Liver (tissue), 9 donors: ENCODE results near the gene DNHD1. TPM values are rescaled to one million over a fixed set of nuclear protein-coding genes. Genes with fewer than 3 reads are reported as not detected.

Experiments
- DNase-seq: peaks from one replicate; pipeline ENCODE4 v3.0.0-alpha.2; 2017; ENCODE audit warnings: low spot score
- H3K27ac ChIP-seq, 2 donors: one replicate each; pipeline ENCODE4 v1.7.0; 2013; ENCODE audit warnings: inconsistent platforms in 2 of 2, low read length in 2 of 2, control low read depth in 1 of 2, low read depth in 1 of 2, mild to moderate bottlenecking in 1 of 2
- H3K27me3 ChIP-seq, 4 donors: one replicate each; pipeline versions ENCODE4 v1.6.1 to v1.7.0; 2013; ENCODE audit warnings: low read length in 3 of 4, inconsistent platforms in 1 of 4, mild to moderate bottlenecking in 1 of 4, moderate library complexity in 1 of 4; ENCODE audit not compliant: control insufficient read depth in 4 of 4, insufficient read depth in 4 of 4
- H3K36me3 ChIP-seq, 4 donors: one replicate each; pipeline versions ENCODE4 v1.6.1 to v1.7.0; 2013; ENCODE audit warnings: low read length in 3 of 4, mild to moderate bottlenecking in 3 of 4, low read depth in 1 of 4, moderate library complexity in 1 of 4; ENCODE audit not compliant: control insufficient read depth in 4 of 4, insufficient read depth in 3 of 4
- H3K4me1 ChIP-seq, 4 donors: one replicate each; pipeline versions ENCODE4 v1.6.1 to v1.7.0; 2013; ENCODE audit warnings: low read length in 3 of 4, mild to moderate bottlenecking in 3 of 4, moderate library complexity in 1 of 4; ENCODE audit not compliant: control insufficient read depth in 4 of 4, insufficient read depth in 4 of 4
- H3K4me3 ChIP-seq, 3 donors: one replicate each; pipeline versions ENCODE4 v1.6.1 to v1.7.0; 2013; ENCODE audit warnings: low read length in 3 of 3, control low read depth in 1 of 3, low read depth in 1 of 3, mild to moderate bottlenecking in 1 of 3
- H3K9ac ChIP-seq, 2 donors: one replicate each; pipeline ENCODE4 v1.7.0; 2013; ENCODE audit warnings: low read length in 2 of 2, mild to moderate bottlenecking in 2 of 2, moderate library complexity in 2 of 2, control low read depth in 1 of 2, low read depth in 1 of 2
- H3K9me3 ChIP-seq, 4 donors: one replicate each; pipeline versions ENCODE4 v1.6.1 to v1.7.0; 2013; ENCODE audit warnings: low read length in 3 of 4; ENCODE audit not compliant: control insufficient read depth in 4 of 4
- EGR1 ChIP-seq, 2 donors: IDR thresholded peaks; 2 replicates each; pipeline ENCODE4 v1.6.1; 2016 to 2018; ENCODE audit warnings: antibody characterized with exemption in 2 of 2, low read depth in 2 of 2
- FOXA1 ChIP-seq: IDR thresholded peaks from 2 replicates; pipeline ENCODE4 v1.6.1; 2016; ENCODE audit warnings: antibody characterized with exemption
- FOXA2 ChIP-seq: IDR thresholded peaks from 2 replicates; pipeline ENCODE4 v1.6.1; 2016; ENCODE audit warnings: antibody characterized with exemption
- GABPA ChIP-seq, 2 donors: IDR thresholded peaks in 1 of 2; conservative IDR thresholded peaks in 1 of 2; 2 replicates each; pipeline ENCODE4 v1.6.1; 2016; ENCODE audit warnings: antibody characterized with exemption in 2 of 2, mild to moderate bottlenecking in 1 of 2, moderate library complexity in 1 of 2
- HNF4A ChIP-seq, 2 donors: conservative IDR thresholded peaks; 2 replicates each; pipeline ENCODE4 v1.6.1; 2016; ENCODE audit warnings: antibody characterized with exemption in 2 of 2, mild to moderate bottlenecking in 2 of 2
- HNF4G ChIP-seq: IDR thresholded peaks from 2 replicates; pipeline ENCODE4 v1.6.1; 2016; ENCODE audit warnings: antibody characterized with exemption
- JUND ChIP-seq, 2 donors: IDR thresholded peaks; 2 replicates each; pipeline ENCODE4 v1.6.1; 2016; ENCODE audit warnings: antibody characterized with exemption in 2 of 2
- NR2F2 ChIP-seq: IDR thresholded peaks from 2 replicates; pipeline ENCODE4 v1.6.1; 2016; ENCODE audit warnings: antibody characterized with exemption
- RAD21 ChIP-seq, 2 donors: IDR thresholded peaks; 2 replicates each; pipeline ENCODE4 v1.6.1; 2016; ENCODE audit warnings: antibody characterized with exemption in 2 of 2, mild to moderate bottlenecking in 2 of 2
- RXRA ChIP-seq, 2 donors: IDR thresholded peaks; 2 replicates each; pipeline ENCODE4 v1.6.1; 2017 to 2018; ENCODE audit warnings: antibody characterized with exemption in 2 of 2, mild to moderate bottlenecking in 1 of 2
- SP1 ChIP-seq: IDR thresholded peaks from 2 replicates; pipeline ENCODE4 v1.6.1; 2018; ENCODE audit warnings: antibody characterized with exemption, mild to moderate bottlenecking
- TAF1 ChIP-seq: conservative IDR thresholded peaks from 2 replicates; pipeline ENCODE4 v1.6.1; 2016; ENCODE audit warnings: antibody characterized with exemption, mild to moderate bottlenecking
- YY1 ChIP-seq: IDR thresholded peaks from 2 replicates; pipeline ENCODE4 v1.6.1; 2016; ENCODE audit warnings: antibody characterized with exemption, mild to moderate bottlenecking
- WGBS: extraction: QIAGEN DNeasy Blood & Tissue Kit; methylation state at CpG from one replicate; pipeline ENCODE4 v1.1.7; 2013; 5-methylcytosine and 5-hydroxymethylcytosine counted together
- polyA plus RNA-seq, 2 donors: library from polyadenylated mRNA; stranded (reverse) in 1 of 2; unstranded in 1 of 2; fragments of 200-250 nt in 1 of 2; fragments of >200 nt in 1 of 2; fragmentation: Nextera tagmentation in 1 of 2; extraction: Ambion mirVana in 1 of 2; gene quantifications; one replicate each; pipeline versions ENCODE4 v1.2.1 to v1.2.3, GENCODE V29; 2013 to 2015
- total RNA-seq, 2 donors: library from RNA; depleted of rRNA; stranded (reverse); fragments of >200 nt; gene quantifications; one replicate each; pipeline ENCODE4 v1.2.3, GENCODE V29; 2014
- TF ChIP-seq, protein P1 (sequence below): IDR thresholded peaks from 2 replicates; pipeline ENCODE4 v1.6.1; 2016; ENCODE audit warnings: antibody characterized with exemption
- TF ChIP-seq, protein P2 (sequence below): IDR thresholded peaks from 2 replicates; pipeline ENCODE4 v1.6.1; 2016; ENCODE audit warnings: antibody characterized with exemption
- TF ChIP-seq, protein P3 (sequence below): IDR thresholded peaks from 2 replicates; pipeline ENCODE4 v1.6.1; 2016; ENCODE audit warnings: antibody characterized with exemption, mild to moderate bottlenecking
- TF ChIP-seq, protein P4 (sequence below): fragments of 150-350 bp; IDR thresholded peaks from 2 replicates; pipeline ENCODE4 v1.5.1; 2017; ENCODE audit warnings: improper control_type of control experiment, low read depth, low read length; ENCODE audit not compliant: missing input control
- TF ChIP-seq, protein P5 (sequence below): IDR thresholded peaks from 2 replicates; pipeline ENCODE4 v1.6.1; 2016; ENCODE audit warnings: antibody characterized with exemption
- donor health status: healthy.
- donor health status: healthy.
- donor health status: healthy.
- donor health status: healthy.
- donor health status: healthy.

The DNHD1 gene
- total and polyA plus RNA-seq, 4 donors = 2.1 to 23.6 (median 5.0) TPM

DNA sequence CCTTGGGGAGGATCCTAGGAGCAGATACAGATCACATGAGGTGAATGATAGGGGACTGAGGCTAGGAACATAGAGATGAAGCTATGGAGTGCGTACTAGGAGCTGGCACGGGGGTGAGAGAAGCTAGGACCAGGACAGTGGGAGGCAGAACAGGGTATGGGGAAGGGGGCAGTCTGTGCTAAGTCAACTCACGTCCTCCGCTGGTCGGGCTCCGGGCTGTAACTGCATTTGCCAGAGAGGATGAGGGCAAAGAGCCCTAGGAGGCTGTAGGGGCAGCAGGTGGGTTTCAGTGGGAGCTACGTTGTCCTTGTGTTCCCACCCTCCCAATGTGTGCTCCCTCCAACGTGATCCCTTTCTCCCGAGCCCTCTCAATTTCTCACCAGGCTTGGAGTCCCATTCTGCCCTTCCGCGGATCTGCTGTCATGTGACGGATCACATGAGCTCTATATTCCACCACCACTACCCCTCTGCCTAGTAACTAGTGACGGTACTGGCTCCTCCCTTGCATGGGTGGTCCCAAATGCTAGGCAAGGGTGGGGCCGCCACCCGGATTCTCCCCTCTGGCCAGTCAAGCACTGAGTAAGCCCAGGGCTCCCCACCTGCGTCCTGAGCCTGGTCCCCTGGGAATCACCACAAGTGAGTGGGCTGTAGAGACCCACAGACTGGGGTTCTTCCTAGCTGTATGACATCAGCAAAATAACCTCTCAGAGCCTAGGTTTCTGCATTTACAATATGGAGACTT lies 122.1 kb downstream of the DNHD1 start, which contains the start of gene TPP1:
TSS of gene TPP1 (minus strand) at position 419 of the 742 bp plus-strand sequence. CDS start at position 397, 22 bp downstream.
- TF ChIP-seq FOXA1 = no peak
- peak in 1 of 2 donors; percentile 32 for TF ChIP-seq RAD21 (IDR thresholded peaks at IDR 0.05)
- no peak for TF ChIP-seq TAF1
- TF ChIP-seq HNF4G = no peak
- TF ChIP-seq, protein P1, sequence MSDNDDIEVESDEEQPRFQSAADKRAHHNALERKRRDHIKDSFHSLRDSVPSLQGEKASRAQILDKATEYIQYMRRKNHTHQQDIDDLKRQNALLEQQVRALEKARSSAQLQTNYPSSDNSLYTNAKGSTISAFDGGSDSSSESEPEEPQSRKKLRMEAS = no peak
- TF ChIP-seq NR2F2 = no peak
- TF ChIP-seq, protein P2, sequence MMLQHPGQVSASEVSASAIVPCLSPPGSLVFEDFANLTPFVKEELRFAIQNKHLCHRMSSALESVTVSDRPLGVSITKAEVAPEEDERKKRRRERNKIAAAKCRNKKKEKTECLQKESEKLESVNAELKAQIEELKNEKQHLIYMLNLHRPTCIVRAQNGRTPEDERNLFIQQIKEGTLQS = no peak
- TF ChIP-seq JUND (IDR thresholded peaks at IDR 0.05) = peak in 1 of 2 donors; percentile 5
- TF ChIP-seq RXRA (IDR thresholded peaks at IDR 0.05) = peak in 1 of 2 donors; percentile 4
- peak; percentile 69 for TF ChIP-seq YY1
- no peak for TF ChIP-seq FOXA2
- TF ChIP-seq GABPA (IDR thresholded peaks at IDR 0.05 in 1 of 2, conservative IDR thresholded peaks at IDR 0.05 in 1 of 2) = peak in 1 of 2 donors; percentile 52
- peak; percentile 27 for TF ChIP-seq SP1
- TF ChIP-seq, protein P3, sequence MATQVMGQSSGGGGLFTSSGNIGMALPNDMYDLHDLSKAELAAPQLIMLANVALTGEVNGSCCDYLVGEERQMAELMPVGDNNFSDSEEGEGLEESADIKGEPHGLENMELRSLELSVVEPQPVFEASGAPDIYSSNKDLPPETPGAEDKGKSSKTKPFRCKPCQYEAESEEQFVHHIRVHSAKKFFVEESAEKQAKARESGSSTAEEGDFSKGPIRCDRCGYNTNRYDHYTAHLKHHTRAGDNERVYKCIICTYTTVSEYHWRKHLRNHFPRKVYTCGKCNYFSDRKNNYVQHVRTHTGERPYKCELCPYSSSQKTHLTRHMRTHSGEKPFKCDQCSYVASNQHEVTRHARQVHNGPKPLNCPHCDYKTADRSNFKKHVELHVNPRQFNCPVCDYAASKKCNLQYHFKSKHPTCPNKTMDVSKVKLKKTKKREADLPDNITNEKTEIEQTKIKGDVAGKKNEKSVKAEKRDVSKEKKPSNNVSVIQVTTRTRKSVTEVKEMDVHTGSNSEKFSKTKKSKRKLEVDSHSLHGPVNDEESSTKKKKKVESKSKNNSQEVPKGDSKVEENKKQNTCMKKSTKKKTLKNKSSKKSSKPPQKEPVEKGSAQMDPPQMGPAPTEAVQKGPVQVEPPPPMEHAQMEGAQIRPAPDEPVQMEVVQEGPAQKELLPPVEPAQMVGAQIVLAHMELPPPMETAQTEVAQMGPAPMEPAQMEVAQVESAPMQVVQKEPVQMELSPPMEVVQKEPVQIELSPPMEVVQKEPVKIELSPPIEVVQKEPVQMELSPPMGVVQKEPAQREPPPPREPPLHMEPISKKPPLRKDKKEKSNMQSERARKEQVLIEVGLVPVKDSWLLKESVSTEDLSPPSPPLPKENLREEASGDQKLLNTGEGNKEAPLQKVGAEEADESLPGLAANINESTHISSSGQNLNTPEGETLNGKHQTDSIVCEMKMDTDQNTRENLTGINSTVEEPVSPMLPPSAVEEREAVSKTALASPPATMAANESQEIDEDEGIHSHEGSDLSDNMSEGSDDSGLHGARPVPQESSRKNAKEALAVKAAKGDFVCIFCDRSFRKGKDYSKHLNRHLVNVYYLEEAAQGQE = peak; percentile 58
- TF ChIP-seq, protein P4, sequence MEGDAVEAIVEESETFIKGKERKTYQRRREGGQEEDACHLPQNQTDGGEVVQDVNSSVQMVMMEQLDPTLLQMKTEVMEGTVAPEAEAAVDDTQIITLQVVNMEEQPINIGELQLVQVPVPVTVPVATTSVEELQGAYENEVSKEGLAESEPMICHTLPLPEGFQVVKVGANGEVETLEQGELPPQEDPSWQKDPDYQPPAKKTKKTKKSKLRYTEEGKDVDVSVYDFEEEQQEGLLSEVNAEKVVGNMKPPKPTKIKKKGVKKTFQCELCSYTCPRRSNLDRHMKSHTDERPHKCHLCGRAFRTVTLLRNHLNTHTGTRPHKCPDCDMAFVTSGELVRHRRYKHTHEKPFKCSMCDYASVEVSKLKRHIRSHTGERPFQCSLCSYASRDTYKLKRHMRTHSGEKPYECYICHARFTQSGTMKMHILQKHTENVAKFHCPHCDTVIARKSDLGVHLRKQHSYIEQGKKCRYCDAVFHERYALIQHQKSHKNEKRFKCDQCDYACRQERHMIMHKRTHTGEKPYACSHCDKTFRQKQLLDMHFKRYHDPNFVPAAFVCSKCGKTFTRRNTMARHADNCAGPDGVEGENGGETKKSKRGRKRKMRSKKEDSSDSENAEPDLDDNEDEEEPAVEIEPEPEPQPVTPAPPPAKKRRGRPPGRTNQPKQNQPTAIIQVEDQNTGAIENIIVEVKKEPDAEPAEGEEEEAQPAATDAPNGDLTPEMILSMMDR = no peak
- TF ChIP-seq HNF4A (conservative IDR thresholded peaks at IDR 0.05) = no peak
- TF ChIP-seq EGR1 (IDR thresholded peaks at IDR 0.05; ENCODE audit: low read depth in 2 of 2) = peak in 1 of 2 donors; percentile 24
- TF ChIP-seq, protein P5, sequence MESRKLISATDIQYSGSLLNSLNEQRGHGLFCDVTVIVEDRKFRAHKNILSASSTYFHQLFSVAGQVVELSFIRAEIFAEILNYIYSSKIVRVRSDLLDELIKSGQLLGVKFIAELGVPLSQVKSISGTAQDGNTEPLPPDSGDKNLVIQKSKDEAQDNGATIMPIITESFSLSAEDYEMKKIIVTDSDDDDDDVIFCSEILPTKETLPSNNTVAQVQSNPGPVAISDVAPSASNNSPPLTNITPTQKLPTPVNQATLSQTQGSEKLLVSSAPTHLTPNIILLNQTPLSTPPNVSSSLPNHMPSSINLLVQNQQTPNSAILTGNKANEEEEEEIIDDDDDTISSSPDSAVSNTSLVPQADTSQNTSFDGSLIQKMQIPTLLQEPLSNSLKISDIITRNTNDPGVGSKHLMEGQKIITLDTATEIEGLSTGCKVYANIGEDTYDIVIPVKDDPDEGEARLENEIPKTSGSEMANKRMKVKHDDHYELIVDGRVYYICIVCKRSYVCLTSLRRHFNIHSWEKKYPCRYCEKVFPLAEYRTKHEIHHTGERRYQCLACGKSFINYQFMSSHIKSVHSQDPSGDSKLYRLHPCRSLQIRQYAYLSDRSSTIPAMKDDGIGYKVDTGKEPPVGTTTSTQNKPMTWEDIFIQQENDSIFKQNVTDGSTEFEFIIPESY = no peak
- peaks cover 0 to 24% (median 12%) of the 10 kb centered on the region in 4 donors for H3K4me1 ChIP-seq
- WGBS = under 1% methylated on average over 16 of the region's 16 CpGs
- peak within 1 kb of the TSS; percentile 56 to 96 (median 68) for H3K4me3 ChIP-seq
- peaks cover 7 to 16% (median 8%) of the 10 kb centered on the region in 4 donors for H3K36me3 ChIP-seq
- peak within 1 kb of the TSS; percentile 81 to 83 for H3K9ac ChIP-seq
- no peaks in the 10 kb centered on the region for H3K9me3 ChIP-seq
- H3K27me3 ChIP-seq = no peaks in the 10 kb centered on the region
- peak; percentile 93 for DNase-seq
- H3K27ac ChIP-seq = peak within 1 kb of the TSS; percentile 76 to 85
